Smooth muscle cell (in vitro differentiated cells): ENCODE data around the gene ARL3. TPM values are rescaled to one million over a fixed set of nuclear protein-coding genes. Genes with fewer than 3 reads are reported as not detected.

Experiments
- DNase-seq: peaks from one replicate; lab custom pipeline; 2025; ENCODE audit not compliant: unreplicated experiment; lab: John Stamatoyannopoulos, UW
- H2AFZ ChIP-seq: fragments of 200-600 bp; sonication (generic); 2 replicates; pipeline ENCODE4 v1.6.0; 2016; ENCODE audit warnings: antibody characterized with exemption, low read depth, mild to moderate bottlenecking
- H3F3A ChIP-seq: fragments of 200-600 bp; sonication (generic); 2 replicates; pipeline ENCODE4 v1.6.0; 2017; ENCODE audit warnings: antibody characterized with exemption, low read depth
- H3K27ac ChIP-seq: fragments of 200-600 bp; sonication (generic); 2 replicates; pipeline ENCODE4 v1.5.1; 2016; ENCODE audit warnings: low read depth, mild to moderate bottlenecking
- H3K27me3 ChIP-seq: fragments of 200-600 bp; sonication (generic); 2 replicates; pipeline ENCODE4 v1.6.1; 2016; ENCODE audit warnings: low read depth, mild to moderate bottlenecking
- H3K36me3 ChIP-seq: fragments of 200-600 bp; sonication (generic); 2 replicates; pipeline ENCODE4 v1.5.1; 2016; ENCODE audit warnings: low read depth
- H3K4me1 ChIP-seq: fragments of 200-600 bp; sonication (generic); 2 replicates; pipeline ENCODE4 v1.5.1; 2016; ENCODE audit warnings: low read depth
- H3K4me2 ChIP-seq: fragments of 200-600 bp; sonication (generic); 2 replicates; pipeline ENCODE4 v1.6.0; 2016; ENCODE audit warnings: mild to moderate bottlenecking
- H3K4me3 ChIP-seq: fragments of 200-600 bp; sonication (generic); 2 replicates; pipeline ENCODE4 v1.5.1; 2016; ENCODE audit warnings: mild to moderate bottlenecking
- H3K79me2 ChIP-seq: fragments of 200-600 bp; sonication (generic); 2 replicates; pipeline ENCODE4 v1.6.0; 2016; ENCODE audit warnings: low read depth, mild to moderate bottlenecking
- H3K9ac ChIP-seq: fragments of 200-600 bp; sonication (generic); 2 replicates; pipeline ENCODE4 v1.6.0; 2016; ENCODE audit warnings: low read depth
- H3K9me3 ChIP-seq: fragments of 200-600 bp; sonication (generic); replicated peaks from 2 replicates; pipeline ENCODE4 v1.5.1; 2016; ENCODE audit warnings: low read depth
- H4K20me1 ChIP-seq: fragments of 200-600 bp; sonication (generic); 2 replicates; pipeline ENCODE4 v1.6.0; 2016; ENCODE audit warnings: low read depth
- WGBS: methylation state at CpG from one replicate; pipeline ENCODE4 v1.1.7; 2016; ENCODE audit warnings: low lambda C conversion rate; 5-methylcytosine and 5-hydroxymethylcytosine counted together
- polyA plus RNA-seq: library from polyadenylated mRNA; unstranded; fragments of >200 nt; fragmentation: Nextera tagmentation; extraction: Ambion mirVana; gene quantifications from 2 replicates; pipeline ENCODE4 v1.2.1, GENCODE V29; 2016
- total RNA-seq: library from RNA; depleted of rRNA; stranded (reverse); fragments of >200 nt; gene quantifications from 2 replicates; pipeline ENCODE4 v1.2.3, GENCODE V29; 2014
- TF ChIP-seq, protein P1 (sequence below): fragments of 200-600 bp; sonication (generic); IDR thresholded peaks from 2 replicates; pipeline ENCODE4 v1.5.1; 2017; ENCODE audit warnings: borderline replicate concordance, mild to moderate bottlenecking, antibody characterized with exemption; ENCODE audit not compliant: insufficient read depth, poor library complexity, severe bottlenecking

The ARL3 gene
- total and polyA plus RNA-seq, 2 experiments from 2014 or later, result 12.7 to 30.2 TPM

GRCh38 chr10:102641880-102642735 is 72.1 kb downstream of the ARL3 start:
- DNase-seq, result peak; percentile 96
- Histone ChIP-seq H3K36me3 (no peaks in the 10 kb centered on the region), H3K4me2 (peak overlapping the region; percentile 100), H3K79me2 (peaks cover 22% of the 10 kb centered on the region), H3K27me3 (no peaks in the 10 kb centered on the region), H3K4me3 (peak overlapping the region; percentile 96), H3K4me1 (peaks cover 13% of the 10 kb centered on the region), H3K9ac (peak overlapping the region; percentile 90), H4K20me1 (peaks cover 23% of the 10 kb centered on the region), H3K9me3 (no peaks in the 10 kb centered on the region), H3F3A (peaks cover 28% of the 10 kb centered on the region), H3K27ac (peak overlapping the region; percentile 95), H2AFZ (peak overlapping the region; percentile 73)
- TF ChIP-seq, protein P1, sequence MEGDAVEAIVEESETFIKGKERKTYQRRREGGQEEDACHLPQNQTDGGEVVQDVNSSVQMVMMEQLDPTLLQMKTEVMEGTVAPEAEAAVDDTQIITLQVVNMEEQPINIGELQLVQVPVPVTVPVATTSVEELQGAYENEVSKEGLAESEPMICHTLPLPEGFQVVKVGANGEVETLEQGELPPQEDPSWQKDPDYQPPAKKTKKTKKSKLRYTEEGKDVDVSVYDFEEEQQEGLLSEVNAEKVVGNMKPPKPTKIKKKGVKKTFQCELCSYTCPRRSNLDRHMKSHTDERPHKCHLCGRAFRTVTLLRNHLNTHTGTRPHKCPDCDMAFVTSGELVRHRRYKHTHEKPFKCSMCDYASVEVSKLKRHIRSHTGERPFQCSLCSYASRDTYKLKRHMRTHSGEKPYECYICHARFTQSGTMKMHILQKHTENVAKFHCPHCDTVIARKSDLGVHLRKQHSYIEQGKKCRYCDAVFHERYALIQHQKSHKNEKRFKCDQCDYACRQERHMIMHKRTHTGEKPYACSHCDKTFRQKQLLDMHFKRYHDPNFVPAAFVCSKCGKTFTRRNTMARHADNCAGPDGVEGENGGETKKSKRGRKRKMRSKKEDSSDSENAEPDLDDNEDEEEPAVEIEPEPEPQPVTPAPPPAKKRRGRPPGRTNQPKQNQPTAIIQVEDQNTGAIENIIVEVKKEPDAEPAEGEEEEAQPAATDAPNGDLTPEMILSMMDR, result no peak
- 2% methylated on average over 34 of the region's 77 CpGs for WGBS

DNA sequence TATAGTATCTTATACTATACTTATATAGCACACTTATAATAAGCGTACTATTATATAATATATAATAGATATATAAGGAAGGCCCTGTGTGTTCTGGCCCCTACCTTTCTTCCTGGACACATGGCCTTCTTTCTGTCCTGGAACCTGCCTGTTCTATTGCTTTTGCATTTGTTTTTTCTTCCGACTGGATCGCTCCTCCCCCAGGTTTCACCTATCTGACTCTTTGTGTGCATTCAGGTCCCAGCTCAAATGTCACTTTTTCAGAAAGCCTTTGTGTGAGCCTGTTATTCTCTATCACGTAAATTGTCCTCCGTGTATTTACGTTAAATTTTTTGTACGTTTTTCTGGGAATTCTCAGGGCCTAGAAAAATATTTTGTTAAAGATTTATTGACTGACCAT is 72.8 kb downstream of the ARL3 start:
- Histone ChIP-seq H3K79me2 (peaks cover 15% of the 10 kb centered on the region), H3K9ac (peak overlapping the region; percentile 67), H3K9me3 (no peaks in the 10 kb centered on the region), H3K27ac (peak overlapping the region; percentile 95), H3F3A (peaks cover 28% of the 10 kb centered on the region), H4K20me1 (peaks cover 16% of the 10 kb centered on the region), H2AFZ (peak overlapping the region; percentile 73), H3K4me1 (peaks cover 6% of the 10 kb centered on the region), H3K4me3 (peak overlapping the region; percentile 96), H3K27me3 (no peaks in the 10 kb centered on the region), H3K36me3 (no peaks in the 10 kb centered on the region), H3K4me2 (peak overlapping the region; percentile 100)
- WGBS, result 41% methylated on average over 7 of the region's 7 CpGs
- DNase-seq, result no peak
- TF ChIP-seq, protein P1, result no peak

GRCh38 chr10:102639537-102639936 is 74.7 kb downstream of the ARL3 start:
- Histone ChIP-seq H3K4me2 (no peak overlapping the region), H2AFZ (no peak overlapping the region), H3K79me2 (peaks cover 6% of the 10 kb centered on the region), H4K20me1 (peaks cover 5% of the 10 kb centered on the region), H3K9ac (no peak overlapping the region), H3K4me1 (peaks cover 6% of the 10 kb centered on the region), H3K9me3 (no peaks in the 10 kb centered on the region), H3K4me3 (no peak overlapping the region), H3K27me3 (no peaks in the 10 kb centered on the region), H3K27ac (no peak overlapping the region), H3K36me3 (no peaks in the 10 kb centered on the region), H3F3A (peaks cover 18% of the 10 kb centered on the region)
- TF ChIP-seq, protein P1, result no peak
- no peak for DNase-seq
- 9% methylated on average over 2 of the region's 2 CpGs for WGBS
